SKM-1 (cell line): Measurements from ENCODE around the gene PPP1R27.

Source experiments
- DNase-seq: peaks from one replicate; lab custom pipeline; 2025; ENCODE audit not compliant: unreplicated experiment; lab: John Stamatoyannopoulos, UW

Gene PPP1R27

GRCh38 chr17:81822996-81823819, 11.6 kb downstream of the PPP1R27 start:
- no peak for DNase-seq

GRCh38 chr17:81822312-81822637, 12.6 kb downstream of the PPP1R27 start:
- DNase-seq: no peak

- DNase-seq: no peak
These were observed 13.1 kb downstream of the PPP1R27 start for GRCh38 chr17:81821603-81822311.

GRCh38 chr17:81821147-81821546, 13.7 kb downstream of the PPP1R27 start:
- no peak for DNase-seq

GRCh38 chr17:81819708-81820107, 15.1 kb downstream of the PPP1R27 start:
- no peak for DNase-seq

GRCh38 chr17:81817758-81818147, 17.1 kb downstream of the PPP1R27 start:
- DNase-seq: no peak

GRCh38 chr17:81815646-81815986, 19.2 kb downstream of the PPP1R27 start:
- DNase-seq: no peak

- DNase-seq: no peak
These were observed 19.9 kb downstream of the PPP1R27 start for GRCh38 chr17:81814748-81815645.

GRCh38 chr17:81813861-81814683, 20.8 kb downstream of the PPP1R27 start:
- DNase-seq: no peak

- no peak for DNase-seq
These were observed 21.5 kb downstream of the PPP1R27 start for GRCh38 chr17:81813371-81813684.

GRCh38 chr17:81812571-81813370, 22.1 kb downstream of the PPP1R27 start:
- no peak for DNase-seq

- no peak for DNase-seq
These were observed 22.9 kb downstream of the PPP1R27 start for GRCh38 chr17:81811705-81812570.

GRCh38 chr17:81810892-81811704, 23.8 kb downstream of the PPP1R27 start:
- no peak for DNase-seq

GRCh38 chr17:81810476-81810875, 24.4 kb downstream of the PPP1R27 start:
- no peak for DNase-seq

GRCh38 chr17:81809556-81809998, 25.3 kb downstream of the PPP1R27 start:
- DNase-seq: no peak

- DNase-seq: no peak
These were observed 25.9 kb downstream of the PPP1R27 start for GRCh38 chr17:81808778-81809555.

GRCh38 chr17:81807839-81808238, 27.0 kb downstream of the PPP1R27 start:
- DNase-seq: no peak
